ENCODE results near the gene STX5.

- TF ChIP-seq CTCF (IDR thresholded peaks at IDR 0.05; ENCODE audit: borderline replicate concordance, extremely low read depth, low read length, poor library complexity, severe bottlenecking) = no peak
- TF ChIP-seq EZH2 (IDR thresholded peaks at IDR 0.05; ENCODE audit: borderline replicate concordance, low read depth, low read length, severe bottlenecking) = no peak
Measured at GRCh38 chr11:62801071-62801470, 30.8 kb downstream of the STX5 start.
